NCI-H2107 treated with DMSO at 0.1 percent for 48 hours (cell line): ENCODE measurements around the gene KLK13.

Experiments used
- DNase-seq: peaks from one replicate; lab custom pipeline; 2025; ENCODE audit not compliant: unreplicated experiment; lab: John Stamatoyannopoulos, UW

Gene KLK13

DNA sequence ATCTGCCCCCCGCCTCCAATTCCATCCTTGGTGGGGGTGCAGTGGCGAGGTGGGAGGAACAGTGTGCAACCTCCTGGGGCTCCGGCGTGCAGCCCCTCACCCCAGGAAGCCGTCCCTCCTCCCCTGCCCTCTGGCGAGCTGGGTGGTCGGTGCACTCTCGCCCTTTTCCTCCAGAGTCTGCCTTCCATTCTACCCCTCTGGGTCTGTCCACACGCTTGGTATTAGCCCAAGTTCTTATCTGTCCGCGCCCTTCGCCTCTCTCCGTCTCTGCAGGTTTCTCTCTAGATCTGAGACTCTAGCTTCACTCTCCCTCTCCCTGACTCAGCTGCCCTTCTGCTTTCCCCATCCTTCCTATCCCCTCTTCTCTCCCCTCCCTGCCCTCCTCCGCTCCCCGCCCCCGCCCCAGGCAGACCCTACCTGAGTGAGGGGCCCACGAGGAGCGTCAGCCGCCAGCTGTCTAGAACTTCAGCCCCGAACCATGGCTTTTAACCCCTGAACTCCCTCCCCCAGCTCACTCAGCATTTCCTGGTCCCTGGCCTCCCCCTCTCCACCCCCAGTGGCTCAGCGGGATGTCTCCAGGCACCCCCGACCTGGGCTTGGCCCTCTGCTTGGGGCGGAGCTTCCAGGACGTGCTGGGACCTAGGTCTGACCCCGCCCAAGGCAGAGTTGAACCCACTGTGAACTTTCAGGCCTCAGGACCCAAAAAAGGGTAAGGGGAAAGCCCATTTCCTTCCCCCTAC, 499 bp upstream of the KLK13 start:
- DNase-seq: no peak

DNA sequence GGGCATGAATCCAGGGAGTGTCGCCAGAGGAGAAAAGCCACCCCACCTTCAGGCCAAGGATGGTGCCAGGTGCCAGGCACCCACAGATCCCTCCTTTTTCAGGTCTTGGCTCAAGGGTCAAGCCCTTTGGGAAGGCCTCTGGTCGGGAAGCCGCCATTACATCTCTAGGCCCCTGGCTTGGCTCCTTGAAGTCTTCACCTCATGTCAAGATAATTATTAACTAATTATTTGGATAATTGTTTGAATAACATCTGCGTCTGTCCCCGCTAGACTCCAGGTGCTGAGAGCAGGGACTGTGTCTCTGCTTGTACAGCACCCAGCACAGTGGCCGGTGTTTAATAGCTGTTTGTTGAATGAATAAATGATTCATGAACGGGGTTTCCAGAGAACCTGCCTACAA, 1.2 kb downstream of the KLK13 start:
- no peak for DNase-seq

DNA sequence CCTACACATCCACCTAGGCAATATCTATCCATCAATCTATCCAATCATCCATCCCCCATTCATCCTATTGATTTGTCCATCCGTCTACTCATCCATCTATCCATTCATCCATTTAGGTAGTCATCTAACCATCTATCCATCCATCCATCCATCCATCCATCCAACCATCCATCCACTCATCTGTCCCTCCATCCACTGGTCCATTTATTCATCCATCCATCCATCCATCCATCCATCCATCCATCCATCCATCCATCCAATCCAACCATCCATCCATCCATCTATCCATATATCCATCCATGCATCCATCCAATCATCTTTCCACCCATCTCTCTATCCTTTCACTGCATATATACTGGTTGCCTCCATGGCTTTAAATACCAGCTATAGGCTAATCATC, 3.9 kb downstream of the KLK13 start:
- DNase-seq: no peak

DNA sequence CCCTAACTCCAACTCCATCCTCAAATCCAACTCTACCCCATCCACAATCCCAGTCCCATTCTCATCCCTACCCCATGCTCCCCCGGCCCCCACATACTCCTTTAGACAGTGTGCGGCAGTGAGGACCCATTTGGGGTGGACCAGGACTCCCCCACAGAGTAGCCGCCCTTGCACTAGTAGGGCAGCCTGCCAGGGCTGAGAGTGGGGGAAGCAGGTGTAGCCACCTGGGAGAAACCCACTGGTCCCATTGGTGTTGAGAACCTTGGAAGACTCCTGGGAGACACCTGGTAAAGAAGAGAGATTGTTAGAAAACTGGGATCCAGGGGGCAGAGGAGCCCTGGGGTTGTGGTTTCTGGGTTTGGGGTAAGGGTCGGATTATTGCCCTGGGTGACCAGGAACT, 4.6 kb downstream of the KLK13 start:
- no peak for DNase-seq

- DNase-seq: no peak
Measured at GRCh38 chr19:51059715-51060114, 5.2 kb downstream of the KLK13 start.

- DNase-seq: no peak
Measured at GRCh38 chr19:51055866-51056265, 9.0 kb downstream of the KLK13 start.

DNA sequence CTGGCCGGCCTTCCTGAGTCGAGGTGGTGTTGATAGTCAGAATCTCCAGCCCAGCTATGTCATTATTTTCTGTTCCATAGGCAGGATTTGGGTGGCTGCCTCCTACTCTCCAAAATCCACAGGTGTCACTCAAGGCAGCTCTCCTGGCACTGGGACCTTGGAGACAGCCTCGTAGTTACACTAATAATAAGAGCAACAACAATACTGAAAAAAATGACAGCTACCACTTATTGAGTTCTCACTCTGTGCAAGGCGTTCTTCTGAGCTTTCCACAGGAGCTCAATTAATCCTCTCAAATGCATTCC, 17.9 kb downstream of the KLK13 start:
- peak; percentile 96 for DNase-seq

- DNase-seq: no peak
Measured at GRCh38 chr19:51044327-51044726, 20.6 kb downstream of the KLK13 start.

DNA sequence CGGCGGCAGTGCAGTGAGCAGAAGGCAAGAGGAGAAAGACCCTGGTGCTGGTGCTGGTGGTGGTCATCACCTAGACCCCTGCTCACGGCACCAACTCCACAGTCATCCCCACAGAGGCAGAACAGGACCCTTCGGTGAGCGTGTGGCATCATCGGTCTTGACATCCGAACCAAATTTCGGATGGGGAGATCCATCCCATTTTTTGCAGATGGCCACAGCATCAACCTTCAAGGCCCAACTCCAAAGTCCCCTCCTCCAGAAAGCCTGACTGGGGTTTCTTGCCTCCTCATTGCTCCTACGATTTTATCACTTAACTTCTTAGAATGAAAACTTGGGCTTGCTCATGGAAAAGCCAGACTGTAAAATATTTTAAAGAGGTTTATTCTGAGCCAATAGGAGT, 21.4 kb downstream of the KLK13 start:
- no peak for DNase-seq

- DNase-seq: no peak
Measured at GRCh38 chr19:51040151-51040550, 24.7 kb downstream of the KLK13 start.

- DNase-seq: no peak
Measured at GRCh38 chr19:51036519-51036918, 28.4 kb downstream of the KLK13 start.

DNA sequence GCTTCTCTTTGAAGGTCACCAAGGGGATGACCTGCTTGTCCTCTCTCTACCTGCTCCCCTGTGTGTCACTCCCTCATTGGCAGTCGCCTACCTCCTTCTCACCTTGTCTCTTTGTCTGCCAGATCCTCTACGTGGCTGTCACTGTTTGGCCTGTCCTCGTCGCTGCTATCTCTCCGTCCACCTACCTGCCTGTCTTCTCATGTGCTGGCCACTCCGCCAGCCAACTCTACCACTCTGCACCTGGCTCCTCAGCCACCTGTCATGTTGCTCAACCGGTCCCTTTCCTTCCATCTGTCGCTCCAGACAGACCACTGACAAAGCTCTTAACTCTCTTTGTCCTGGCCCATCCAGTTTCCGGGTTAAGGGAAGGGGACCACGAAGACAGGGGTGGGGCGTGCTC, 30.2 kb downstream of the KLK13 start, which contains the start of gene KLK12:
TSS of gene KLK12 (minus strand) at position 299 of the 400 bp plus-strand sequence. CDS start 381 bp downstream, outside the sequence.
- DNase-seq: peak; percentile 50

DNA sequence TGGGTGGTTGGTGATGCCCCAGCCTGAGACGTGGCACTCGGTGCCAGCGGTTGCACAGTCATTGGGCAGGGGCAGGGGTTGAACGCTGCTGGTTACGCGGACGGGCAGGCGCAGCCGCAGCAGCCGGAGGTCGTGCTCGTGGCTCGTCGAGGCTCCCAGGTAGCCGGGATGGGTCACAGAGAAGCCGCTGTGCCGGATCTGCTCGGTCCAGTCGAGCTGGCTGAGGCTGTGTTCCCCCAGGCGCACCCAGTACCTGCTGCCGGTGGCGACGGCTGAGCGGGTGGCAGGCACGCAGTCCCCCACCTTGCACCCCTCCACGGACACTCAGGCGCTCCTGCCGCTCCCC, 33.0 kb downstream of the KLK13 start:
- DNase-seq: no peak

GRCh38 chr19:51031220-51031879, 33.5 kb downstream of the KLK13 start:
- no peak for DNase-seq

DNA sequence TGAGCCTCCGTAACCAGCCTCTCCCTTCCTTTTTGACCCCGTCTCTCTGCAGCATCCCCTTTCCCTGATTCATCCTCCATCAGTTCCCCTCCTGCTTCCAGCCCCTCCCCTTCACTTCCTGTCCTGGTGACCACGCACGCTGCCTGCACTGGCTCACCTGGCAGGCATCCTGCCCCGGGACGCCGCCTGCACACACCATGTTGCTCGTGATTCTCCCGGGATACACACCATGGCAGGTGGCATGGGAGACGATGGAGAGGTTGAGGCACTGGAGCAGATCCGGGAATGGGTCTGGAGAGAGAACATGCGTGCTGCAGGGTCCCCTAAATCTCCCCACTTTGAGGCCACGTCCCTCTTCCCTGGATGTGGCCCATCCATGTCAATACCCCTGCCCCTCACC, 34.3 kb downstream of the KLK13 start:
- no peak for DNase-seq

GRCh38 chr19:51029718-51030117, 35.2 kb downstream of the KLK13 start:
- no peak for DNase-seq

DNA sequence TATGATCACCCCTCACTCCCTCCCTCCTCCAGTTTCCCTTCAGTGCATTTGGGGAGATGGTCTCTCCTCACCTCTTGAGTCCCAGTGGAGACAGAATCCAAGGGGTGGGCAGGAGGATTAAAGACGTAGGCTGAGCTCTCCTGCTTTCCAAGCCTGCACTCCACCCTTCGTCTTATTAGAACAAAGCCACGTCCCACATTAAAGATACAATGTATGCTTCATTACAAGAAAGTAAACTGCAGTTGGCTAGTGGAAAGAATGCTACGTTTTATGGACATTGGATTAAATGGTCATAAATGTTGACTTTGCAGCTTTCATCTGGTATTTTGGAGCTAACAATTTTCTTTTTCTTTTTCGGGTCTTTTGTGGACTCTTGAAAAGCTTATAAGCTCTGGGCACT, 37.0 kb downstream of the KLK13 start:
- no peak for DNase-seq

GRCh38 chr19:51027126-51027806, 37.6 kb downstream of the KLK13 start:
- DNase-seq: no peak

GRCh38 chr19:51026554-51026831, 38.4 kb downstream of the KLK13 start, which contains the start of gene KLK11:
TSS of gene KLK11 (minus strand) at chr19:51026616. CDS start at chr19:51025631, 985 bp downstream.
- peak; percentile 62 for DNase-seq

DNA sequence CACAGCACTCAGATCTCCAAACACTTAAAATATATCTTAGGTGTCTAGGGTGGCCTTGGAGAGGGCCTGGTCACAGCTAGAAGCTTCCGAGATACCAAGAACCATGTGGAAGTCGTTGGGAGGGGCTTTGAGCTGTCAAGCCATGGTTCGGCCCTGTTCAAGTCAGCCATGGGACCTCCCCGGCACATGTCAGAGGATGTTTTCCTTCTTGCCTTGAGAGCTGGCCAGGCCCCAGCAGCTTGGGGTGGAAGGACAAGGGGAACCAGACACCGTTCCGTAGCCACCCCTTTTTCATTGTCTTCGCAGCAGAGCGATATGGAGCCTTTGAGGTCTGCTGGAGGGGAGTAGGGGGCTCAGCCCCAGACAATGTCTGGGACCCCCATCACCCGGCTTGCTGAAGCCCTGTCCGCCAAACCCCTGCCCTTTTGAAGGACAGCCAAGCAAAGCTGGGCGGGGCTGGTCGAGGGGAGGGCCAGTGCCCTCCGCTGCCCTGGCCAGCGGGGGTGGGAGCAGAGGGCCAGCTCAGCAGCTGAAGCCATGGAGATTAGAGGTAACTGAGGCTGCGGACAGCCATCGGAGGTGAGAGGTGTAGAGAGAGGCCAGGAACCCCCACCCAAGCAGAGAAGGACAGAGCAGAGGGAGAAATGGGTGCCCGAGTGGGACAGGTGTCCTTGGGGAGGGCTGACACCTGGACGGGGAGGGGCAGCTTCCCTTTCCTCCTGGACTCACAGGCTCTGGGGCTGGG, 38.9 kb downstream of the KLK13 start:
- peak; percentile 63 for DNase-seq

DNA sequence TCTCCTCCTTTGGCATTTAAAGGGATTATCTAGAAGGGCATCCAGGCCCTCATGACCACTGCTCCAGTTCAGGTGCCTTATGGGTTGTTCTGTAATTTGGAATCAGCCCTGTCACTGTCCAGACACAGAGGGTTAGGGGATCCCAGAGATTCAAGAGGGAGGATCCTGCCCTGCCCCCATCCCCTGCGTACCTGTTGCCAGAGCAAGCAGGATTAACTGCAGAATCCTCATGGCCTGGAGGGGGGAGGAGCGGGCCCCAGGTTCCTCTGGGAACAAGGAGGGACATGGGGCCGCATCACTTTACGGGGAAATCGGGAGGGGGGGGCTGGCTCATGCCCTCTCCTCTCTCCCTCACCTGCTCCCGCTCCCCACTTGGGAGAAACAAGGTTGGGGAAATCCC, 39.5 kb downstream of the KLK13 start:
- DNase-seq: peak; percentile 63

- DNase-seq: peak; percentile 69
Measured at GRCh38 chr19:51024924-51025323, 40.0 kb downstream of the KLK13 start.
